ELF-1 (cell line): Measurements from ENCODE around the gene LCN12.

ENCODE experiments used
- DNase-seq: peaks from one replicate; pipeline ENCODE4 v3.0.0-alpha.2; 2016; ENCODE audit warnings: low read depth, low spot score

LCN12 gene

DNA sequence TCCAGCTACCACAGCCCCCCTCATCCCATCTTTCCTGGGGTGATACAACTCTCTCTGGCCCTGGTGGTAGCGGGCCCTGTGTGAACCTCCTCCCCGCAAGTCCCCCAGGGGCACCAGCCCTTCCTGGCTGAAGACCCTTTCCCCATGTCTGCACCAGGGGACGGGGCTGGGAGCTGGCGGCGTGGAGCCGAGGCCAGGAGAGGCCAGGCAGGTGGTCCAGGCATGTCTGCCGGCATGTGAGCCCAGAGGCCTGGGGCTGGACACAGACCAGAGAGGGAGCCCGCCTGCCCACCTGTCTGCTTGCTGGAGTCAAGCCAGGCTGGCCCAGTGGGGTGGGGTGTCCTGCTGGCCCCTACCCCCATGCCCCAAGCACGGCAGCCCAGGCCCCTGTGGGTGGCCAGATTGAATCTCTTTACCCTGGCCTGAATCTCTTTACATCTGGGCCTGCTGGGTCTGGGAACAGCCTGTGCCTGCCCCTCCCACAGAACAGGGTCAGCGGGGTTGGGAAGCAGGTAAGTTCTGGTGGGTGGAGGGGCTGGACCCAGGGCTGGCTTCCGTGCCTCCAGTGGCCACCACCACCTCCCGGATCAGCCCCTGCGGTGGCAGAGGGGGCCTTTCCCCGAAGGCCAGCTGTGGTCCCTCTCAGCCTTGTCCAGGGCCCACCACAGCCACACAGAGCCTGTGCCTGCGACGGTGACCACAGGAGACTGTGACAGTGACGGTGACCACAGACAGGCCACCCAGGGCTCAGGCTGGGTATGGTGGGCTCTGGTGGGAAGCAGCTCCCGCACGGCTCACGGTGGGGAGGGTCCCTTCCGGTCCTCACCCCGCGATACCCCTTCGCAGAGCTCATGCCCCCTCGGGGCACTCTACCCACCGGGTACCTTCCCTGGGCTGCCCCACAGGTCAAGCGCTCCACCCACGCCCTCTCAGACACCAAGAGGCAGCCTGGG, 7.1 kb downstream of the LCN12 start:
- DNase-seq, result no peak

DNA sequence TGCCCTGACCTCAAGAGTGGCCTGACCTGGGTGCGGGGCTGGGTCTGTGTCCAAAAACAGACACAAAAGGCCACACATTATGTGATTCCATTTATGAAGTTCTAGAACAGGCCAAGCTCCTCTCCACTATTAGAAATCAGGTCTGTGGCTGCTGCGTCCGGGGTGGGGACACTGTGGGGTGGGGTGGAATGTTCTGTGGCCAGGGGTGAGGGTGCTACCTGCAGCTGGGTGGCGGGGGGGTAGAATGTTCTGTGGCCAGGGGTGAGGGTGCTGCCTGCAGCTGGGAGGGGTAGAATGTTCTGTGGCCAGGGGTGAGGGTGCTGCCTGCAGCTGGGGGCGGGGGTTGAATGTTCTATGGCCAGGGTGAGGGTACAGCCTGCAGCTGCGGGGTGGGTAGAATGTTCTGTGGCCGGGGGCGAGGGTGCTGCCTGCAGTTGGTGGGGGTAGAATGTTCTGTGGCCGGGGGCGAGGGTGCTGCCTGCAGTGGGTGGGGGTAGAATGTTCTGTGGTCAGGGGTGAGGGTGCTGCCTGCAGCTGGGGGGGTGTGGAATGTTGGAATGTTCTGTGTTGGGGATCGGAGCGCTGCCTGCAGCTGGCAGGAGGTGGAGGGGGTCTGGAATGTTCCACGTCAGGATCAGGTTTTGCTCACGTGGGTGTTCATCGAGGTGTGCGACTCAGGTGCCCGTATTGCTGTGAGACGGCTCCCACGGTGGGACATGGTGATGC, 8.3 kb downstream of the LCN12 start:
- no peak for DNase-seq

DNA sequence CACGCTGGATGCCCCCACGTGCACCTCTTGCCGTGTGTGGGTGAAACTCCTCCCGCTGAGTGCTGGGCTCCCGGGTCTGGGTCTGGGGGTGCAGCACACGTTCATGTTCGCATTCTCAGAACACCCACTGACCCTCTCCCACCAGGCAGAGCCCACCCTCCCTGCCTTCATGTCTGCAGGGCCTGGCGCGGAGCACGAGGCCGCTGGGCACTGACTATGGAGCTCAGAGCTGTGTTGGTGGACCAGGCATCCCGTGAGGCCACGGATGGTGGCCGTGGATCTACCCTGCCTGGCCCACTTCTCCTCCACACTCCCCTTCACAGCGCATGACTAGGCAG, 8.8 kb downstream of the LCN12 start:
- DNase-seq, result no peak

DNA sequence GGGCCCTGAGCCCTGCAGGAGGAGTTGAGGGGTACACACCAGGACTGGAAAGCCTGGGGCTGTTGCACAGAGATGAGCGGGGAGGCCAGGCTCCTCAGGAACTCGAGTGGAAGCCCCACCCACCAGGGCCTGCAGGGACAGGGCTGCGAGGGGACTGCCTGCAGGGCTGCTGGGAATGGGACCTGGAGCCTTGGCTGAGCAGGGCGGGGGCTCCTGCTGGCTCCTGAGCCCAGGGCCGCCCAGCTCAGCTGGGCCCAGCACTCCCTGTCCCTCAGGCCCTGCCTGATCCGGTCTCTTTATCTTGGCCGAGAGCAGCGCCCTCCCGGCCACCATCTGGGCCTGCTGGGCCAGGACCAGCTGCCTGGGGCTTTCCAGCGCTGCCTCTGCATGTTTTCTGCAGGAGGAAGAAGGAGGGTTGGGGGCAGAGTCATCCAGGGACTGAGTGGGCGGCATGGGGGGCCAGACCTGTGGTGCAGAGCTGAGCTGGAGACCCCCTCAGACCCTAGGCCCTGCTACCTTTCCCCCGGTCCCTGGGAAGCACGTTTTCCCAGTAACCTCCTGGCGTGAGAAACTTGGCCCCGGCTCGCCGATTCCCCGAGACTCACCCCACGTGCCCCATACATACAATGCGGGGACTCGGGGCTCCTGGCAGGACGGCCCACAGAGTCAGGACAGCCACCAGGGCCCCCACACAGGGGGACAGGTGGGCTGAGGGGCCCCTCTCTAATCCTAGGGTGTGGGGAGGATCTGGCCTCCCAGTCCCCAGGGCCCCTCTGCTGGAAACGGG, 9.4 kb downstream of the LCN12 start:
- peak; percentile 49 for DNase-seq

DNA sequence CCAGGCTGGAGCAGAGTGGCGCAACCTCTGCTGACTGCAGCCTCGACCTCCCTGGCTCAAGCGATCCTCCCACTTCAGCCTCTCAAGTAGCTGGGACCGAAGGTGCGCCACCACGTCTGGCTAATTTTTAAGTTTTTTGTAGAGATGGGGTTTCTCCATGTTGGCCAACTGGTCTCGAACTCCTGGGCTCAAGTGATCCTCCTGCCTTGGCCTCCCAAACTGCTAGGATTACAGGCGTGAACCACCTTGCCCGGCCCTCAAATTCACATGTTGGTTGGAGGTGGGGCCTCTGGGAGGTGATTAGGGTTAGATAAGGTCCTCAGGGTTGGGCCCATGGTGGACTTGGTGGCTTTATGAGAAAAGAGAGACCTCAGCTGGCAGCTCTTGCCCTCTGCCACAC, 10.1 kb downstream of the LCN12 start:
- DNase-seq, result no peak

DNA sequence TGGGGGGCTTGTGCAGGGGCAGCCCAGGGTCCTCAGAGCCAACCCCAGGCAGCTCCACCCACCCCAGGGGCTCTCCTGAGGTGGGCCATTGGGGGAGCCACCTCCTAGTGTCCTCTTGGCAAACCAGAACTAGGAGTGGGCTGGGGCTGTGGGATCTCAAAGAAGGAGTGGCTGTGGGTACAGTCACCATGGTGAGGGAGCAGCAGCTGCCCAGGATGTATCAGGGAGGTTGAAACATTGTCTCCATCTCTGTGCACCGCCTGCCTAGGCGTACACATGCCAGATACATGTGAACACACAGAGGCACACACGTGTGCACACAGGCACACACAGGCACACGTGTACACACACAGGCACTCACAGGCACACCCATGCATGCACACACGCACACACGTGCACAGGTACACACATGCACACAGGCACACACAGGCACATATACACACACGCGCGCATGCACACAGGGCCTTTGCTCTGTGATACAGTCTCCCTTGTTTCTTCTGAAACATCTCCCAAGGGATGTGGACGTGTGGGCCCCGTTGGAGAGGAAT, 10.7 kb downstream of the LCN12 start:
- DNase-seq, result no peak

DNA sequence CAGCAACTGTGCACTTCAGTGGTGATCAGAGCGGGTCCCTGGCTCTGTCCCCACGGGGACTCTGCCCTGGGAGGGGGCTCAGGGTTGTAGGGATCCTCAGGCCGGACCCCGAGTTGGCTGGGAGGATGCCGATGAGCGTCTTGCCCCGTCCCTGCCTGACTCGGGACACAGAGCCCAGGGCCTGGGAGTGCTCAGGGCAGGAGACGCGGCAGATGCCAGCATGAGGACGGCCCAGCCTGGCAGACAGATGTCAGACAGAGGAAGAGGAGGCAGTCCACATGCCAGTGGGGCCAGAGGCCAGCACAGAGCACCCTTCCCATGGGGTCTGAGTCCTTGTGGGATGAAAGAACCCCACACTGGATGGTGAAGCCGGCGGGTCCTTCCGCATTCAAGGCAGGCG, 11.3 kb downstream of the LCN12 start:
- DNase-seq, result no peak

DNA sequence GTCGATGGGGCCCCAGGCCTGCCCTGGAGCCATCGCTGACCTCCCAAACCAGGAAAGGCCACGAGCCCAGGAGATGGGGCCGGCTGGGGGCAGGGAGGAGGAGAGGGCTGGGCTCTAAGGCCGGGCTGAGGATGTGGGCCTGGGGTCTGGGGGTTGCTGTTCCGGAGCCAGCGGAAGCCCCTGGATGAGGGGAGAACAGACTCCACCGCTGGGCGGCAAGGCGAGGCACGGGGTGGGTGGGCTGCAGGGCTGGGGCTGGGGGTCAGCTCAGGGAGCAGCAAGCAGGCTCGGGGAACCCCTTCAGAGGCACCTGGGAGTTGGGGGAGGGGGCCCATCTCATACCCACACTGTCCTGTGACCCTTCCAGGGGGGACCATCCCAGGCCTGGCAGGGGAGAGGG, 11.7 kb downstream of the LCN12 start:
- no peak for DNase-seq

DNA sequence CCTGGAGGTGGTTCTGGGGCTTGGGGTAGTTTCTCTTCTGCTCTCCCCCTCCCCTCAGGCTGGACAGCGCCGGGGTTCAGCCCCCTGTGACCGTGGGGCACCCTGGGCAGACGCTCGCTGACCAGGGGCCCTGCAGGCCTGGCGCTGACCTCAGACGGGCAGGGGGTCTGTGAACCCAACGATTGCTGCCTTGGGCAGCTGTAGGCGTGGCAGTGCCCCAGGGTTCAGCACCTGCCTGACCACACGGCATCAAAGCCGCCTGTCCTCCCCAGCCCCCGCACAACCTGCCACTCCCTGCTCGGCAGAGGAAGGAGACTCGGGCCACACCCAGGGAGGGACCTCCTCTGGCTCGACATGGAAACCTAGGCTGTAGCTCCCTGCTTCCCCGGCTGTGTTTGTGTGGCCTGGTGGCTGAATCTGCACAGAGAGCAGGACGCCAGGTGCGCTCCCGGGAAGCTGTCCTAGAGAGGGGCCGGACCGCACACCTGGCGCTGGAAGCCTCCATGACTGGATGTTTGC, 12.2 kb downstream of the LCN12 start:
- no peak for DNase-seq

DNA sequence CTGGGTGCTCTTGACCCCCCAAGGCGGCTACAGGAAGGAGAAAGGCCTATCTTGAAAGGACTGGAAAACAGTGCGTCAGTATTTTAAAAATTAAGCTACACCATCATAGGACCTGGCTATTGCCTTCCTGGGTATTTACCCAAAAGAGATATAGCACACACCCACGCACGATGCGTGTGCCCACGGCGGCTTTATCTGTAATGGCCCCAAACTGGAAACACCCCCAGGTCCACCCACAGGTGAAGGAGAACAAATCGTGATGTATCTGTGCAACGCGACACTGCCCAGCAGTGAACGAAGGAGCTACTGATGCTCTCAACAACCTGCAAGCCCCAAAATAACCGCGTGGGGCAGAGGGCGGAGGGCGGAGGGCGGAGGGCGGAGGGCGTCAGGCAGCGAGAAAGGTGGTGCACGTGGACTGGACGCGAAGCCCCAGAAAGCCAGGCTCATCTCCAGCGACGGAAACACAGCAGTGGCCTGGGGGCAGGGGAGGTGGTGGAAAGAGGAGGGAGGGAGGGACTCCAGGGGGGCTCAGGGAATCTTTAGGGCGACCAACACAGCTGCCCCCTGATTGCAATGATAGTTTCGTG, 12.9 kb downstream of the LCN12 start:
- DNase-seq, result no peak

DNA sequence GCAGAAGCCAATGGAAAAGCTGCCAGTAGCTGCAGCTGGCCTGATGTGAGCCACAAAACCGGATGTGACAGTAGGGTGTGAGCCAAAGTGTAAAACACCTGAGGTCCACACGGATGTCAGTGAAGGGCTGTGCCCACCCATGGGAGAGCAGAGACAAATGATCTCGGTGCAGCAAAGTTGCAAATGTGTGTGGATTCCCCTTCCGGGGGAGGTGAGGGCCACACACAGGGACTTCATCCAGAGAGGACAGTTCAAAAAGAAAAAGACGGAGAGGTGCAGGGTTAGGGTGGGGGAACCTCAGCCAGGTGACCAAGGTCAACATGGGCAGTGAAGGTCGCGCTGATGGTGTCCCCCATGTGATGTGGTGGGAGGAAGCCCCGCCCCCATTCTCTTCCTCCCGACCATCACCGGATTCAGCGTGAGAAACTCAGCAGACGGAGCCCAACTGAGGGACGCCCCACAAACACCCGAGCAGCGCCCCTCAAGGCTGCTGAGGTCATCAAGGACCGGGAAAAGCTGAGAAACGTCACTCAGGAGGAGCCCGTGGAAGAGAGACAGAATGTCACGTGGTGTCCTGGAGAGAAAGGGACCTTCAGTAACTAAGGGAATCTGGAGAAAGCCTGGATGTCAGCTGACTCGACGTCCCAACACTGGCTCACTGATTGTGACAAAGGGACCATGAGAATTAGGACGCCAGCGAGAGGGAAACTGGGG, 13.9 kb downstream of the LCN12 start:
- no peak for DNase-seq

DNA sequence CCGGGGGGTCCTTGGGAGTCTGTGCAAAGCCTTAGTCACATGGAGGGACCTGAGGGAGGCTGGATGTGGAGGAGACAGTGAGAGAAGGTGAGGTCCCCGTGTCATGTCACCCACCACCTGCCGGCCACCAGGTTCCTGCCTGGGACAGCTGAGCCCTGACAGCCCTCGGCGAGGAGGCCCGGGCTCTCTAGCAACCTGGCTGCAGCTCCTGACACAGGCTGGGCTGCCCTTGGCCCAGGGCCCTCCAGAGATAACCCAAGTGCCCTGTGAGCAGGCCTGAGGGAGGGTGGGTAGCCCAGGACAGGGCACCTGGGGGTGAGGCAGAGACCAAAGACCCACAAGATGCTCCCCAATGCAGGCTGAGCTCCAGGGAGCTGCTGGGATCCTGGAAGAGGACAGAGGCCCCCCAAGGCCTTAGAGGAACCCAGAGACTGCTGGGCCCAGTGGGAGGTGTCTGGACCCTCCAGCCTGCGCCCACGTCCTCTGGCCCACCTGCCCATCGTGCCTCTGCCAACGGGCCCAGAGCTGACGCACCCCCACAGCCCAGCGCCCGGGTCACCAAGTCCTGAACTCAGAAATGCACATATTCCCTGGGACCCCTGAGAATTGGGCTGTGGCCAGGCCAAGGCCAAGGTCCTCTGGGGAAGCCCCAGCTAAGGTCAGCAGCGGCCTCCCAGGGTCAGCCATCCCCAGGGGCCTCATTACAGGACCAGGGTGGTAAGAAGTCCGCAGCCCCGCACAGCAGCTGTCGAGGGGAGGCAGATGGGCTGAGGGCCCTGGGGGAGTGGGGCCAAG, 16.5 kb downstream of the LCN12 start:
- DNase-seq, result no peak

DNA sequence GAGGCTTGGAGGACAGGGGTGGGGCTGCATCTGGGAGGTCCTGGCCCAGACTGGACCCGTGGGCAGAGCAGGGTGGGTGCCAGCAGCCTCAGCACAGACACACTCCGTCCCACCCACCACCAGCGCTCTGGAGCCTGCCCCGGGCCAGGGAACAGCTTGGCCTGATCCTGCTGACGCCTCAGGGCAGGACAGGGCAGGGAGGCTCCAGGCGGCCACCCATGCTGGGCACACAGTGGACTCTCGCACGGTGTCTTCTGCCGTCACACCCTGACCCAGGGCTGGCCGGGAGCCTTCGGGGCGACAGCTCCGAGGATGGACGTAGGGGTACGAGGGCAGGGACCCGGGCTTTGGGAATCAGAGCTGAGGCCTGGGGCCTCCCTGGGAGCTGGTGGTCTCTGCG, 17.1 kb downstream of the LCN12 start:
- no peak for DNase-seq

DNA sequence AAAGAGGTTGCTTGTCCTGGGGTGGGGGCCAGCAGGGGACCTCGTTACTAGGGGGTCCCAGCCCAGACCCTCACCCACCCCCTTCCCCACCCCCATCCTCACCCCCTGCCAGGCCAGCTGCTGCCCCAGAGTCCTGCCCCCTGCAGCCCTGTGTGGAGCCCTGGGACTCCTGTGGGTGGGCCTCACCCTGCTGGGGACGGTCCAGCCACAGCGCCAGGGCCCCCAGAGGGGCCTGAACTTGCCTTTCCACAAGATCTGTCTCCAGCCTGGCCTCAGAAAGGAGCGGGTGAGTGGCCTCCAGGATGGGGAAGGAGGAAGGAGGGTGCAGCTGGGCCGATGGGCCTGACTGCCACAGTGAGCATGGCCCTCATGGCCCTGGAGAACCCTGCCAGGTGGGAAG, 17.7 kb downstream of the LCN12 start:
- DNase-seq, result no peak

DNA sequence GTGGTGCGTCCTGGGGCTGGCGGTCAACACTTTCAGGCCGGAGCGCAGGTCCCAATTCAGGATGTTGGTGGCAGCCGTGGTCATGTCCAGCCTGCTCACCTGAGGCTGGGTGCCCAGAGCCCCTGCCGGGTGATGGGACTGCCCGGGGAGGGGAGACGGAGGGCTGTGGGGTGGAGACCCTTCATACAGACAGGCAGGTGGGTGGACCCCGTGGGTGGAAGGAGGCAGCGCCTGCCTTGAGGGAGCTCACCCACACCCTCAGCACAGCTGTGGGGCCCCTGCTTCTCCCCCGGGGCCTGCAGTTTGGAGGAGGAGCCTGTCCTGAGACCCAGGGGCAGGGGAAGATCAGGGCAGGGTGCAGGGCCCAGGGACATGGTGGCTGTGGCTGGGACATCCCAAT, 18.3 kb downstream of the LCN12 start:
- DNase-seq, result no peak

DNA sequence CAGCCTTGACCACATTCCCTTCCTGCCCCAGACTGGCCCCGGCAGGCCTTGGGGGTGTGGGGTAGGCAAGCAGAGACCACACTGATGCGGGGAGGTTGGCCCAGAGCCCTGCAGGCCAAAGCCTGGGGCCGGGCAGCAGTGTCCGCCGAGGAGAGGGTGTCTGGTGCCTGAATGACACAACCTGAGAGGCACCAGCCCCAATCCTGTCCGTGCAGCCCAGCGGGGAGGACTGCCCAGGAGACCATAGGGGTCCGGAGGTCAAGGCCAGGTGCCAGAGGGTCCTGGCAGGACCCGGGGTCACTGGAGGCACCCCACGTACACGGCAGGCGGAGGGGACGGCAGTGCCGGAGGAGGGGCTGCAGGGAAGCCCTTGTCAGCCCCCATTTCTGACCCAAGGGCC, 19.7 kb downstream of the LCN12 start:
- no peak for DNase-seq

DNA sequence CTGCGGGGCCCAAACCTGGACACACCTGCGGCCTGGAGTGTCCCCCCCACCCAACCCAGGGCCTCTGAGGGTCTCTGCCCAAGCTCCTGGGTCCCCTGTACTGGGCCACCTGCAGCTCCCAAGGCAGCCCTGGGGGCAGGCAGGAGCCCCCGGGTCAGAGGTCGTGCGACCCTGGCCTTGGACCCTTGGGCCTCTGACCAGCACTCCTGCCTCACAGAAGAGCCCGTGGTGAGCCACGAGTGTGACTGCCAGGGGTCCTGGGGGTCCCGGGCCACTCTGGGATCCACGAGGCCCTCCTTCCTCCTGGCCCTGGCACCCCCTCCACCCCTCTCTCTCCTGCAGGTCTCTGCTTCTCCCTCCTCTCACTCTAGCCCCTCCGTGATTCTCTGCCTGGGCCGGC, 20.3 kb downstream of the LCN12 start:
- no peak for DNase-seq

DNA sequence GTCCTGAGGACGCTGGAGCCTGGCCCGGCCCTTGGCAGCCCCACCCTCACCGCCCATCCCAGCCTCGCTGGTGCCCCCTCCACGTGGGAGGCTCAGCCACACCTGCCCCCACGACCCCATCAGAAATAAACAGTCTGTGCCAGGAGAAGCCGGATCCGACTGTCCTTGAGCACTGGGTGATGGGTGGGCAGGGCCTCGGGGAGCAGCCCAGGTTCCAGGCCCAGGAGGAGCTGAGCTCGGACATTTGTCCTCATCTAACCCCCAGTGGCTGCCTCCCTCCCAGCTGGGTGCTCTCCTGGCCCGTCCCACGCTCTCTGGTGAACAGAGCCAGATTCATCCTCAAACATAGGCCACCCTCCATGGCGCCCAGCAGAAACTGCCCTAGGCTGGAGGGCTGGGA, 20.7 kb downstream of the LCN12 start:
- no peak for DNase-seq

DNA sequence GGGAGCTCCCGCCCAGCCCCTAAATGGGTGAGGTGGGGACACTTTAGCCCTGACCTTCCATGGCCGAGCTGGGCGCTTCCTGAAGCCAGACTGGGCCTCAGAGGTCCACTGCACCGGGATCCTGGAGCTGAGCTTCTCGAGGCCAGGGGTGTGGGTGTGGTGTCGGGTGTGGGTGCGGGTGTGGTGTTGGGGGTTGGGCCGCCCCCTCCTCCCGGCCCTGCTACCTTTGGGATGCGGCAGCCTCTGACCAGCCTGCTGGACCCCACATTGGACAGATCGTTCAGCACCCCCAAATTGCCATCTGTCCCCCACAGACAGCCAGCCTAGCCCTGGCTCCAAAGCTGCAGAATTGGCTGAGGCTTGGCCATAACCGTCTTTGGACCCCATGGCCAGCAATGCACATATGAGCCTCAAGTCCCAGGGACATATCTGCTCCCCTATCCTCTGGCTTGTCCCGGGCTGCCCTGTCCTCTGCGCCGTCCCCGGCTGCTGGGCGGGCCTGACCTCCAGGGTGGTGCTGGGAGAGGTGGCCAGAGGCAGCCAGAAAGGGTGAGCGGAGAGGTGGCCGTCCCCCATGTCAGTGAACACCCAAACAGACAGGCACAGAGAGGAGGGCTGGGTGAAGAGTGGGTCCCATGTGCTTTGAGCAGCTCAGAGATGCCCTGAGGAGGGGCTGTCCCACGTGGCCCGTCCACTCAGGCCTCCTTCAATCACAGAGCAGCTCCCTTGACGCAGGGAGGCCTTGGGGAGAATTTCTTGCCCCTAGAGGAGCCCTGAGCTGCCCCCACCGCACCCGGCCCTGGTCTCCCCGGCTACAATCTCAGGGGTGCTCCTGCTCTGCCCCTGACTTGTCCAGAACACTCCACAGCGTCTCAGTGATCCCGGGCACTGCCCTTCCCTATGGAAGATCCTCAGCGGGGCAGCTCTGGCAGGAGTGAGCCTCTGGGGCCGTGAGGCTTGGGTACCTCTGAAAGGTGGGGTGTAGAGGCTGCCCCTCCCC, 21.8 kb downstream of the LCN12 start:
- no peak for DNase-seq
